Measurements from ENCODE around the gene SLCO1B3.

GRCh38 chr12:20865873-20866272, 55.4 kb downstream of the SLCO1B3 start:
- TF ChIP-seq CTCF (IDR thresholded peaks at IDR 0.05) (no peak), POLR2A (IDR thresholded peaks at IDR 0.05) (no peak), EP300 (IDR thresholded peaks at IDR 0.05) (no peak)
